Stimulated activated CD8-positive, alpha-beta memory T cell treated with anti-CD3 and anti-CD28 coated beads, Interleukin-12 subunit alpha, Interleukin-12 subunit beta, amount 100 ng/mL, for 24 hours (primary cell): ENCODE data around the gene SPATA16.
"Not testable (repeated sequence)": the region's sequence is repeated elsewhere in the genome, so short reads cannot be mapped to it uniquely, and the experiment has no call there.

Source experiments
- DNase-seq: peaks from one replicate; pipeline ENCODE4 v3.0.0-alpha.2; 2020; ENCODE audit errors: extremely low read depth

The SPATA16 gene

DNA sequence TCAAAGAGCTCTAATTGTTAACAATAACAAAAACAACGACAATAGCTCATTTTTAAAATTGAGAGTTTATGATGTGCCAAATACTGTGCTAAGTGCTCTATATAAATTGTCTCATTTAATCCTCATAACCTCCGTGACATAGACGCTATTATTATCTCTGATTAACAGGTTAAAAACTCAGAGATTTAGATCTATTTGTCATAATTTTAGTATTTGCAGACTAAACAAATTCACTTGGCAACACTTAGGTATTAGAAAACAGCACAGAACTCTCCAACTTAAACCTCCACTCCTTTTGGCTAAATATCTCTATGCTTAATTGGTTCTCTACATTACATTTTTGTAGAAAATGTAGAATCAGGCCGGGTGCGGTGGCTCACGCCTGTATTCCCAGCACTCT lies 136.4 kb downstream of the SPATA16 start:
- DNase-seq, result no peak

DNA sequence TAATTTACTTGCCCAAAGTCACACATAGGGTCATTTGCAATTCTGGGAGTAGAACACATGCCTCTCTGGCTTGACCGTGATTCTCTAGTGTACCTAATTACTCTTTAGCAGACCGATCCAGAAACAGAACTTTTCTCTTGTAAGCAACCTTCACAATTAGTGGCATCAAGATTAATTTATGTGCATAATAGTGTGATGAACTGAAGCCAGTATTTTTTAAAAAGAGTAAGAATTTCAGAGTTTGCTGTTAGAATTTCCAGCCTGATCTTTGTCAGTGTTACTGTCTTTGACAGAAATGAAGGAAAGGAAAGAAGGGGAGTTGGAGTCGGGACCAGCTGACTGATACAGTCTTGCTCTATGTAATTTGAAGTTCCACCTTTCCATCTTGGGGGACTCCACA lies 137.1 kb downstream of the SPATA16 start:
- DNase-seq, result no peak

DNA sequence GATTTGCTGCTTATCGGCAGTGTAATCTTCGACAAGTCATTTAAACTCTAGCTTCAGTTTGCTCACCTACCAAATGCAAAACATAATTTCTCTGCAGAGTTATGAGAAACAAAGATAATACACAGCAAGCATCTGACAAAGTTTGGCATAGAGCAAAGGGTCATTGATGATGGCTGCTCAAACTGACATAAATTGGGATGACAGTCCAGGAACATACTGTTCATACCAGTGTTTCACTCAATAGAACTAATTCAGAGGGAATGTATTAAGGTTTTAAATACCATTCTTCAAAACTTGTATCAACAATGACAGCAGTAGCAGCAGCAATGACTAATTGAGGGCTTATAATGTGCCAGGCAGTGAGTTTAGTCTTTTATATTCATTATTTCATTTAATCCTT lies 137.6 kb downstream of the SPATA16 start:
- DNase-seq, result no peak

DNA sequence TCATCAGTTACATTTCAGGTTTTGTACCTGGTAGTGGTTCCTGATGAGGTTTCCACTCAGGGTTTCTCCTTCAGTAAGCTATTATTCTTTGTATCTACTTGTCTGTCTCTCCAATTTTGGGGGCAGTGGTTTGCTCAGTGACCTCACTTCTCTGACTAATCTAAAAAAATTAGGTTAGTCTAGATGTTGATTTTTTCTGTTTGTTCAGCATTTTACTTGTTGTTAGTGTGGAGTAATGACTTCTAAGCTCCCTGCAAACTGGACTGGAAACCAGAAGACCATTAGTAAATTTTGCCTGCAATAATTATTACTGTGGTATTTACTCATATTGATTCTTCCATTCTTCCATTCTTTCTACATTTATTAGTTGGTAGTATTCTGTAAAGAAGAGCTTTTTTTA lies 139.4 kb downstream of the SPATA16 start:
- no peak for DNase-seq

DNA sequence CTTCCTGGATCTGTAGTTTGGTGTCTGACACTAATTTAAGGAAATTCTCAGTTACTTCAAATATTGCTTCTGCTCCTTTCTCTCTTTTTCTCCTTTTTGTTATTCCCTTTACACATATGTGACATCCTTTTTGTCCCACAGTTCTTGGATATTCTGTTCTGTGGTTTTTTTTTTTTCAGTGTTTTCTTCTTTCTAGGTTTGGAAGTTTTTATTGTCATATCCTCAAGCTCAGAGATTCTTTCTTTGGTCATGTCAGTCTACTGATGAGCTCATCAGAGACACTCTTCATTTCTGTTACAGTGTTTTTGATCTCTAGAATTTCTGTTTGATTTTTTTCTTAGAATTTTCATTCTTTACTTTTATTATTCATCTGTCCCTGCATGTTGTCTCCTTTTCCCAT lies 140.5 kb downstream of the SPATA16 start:
- DNase-seq, result no peak

DNA sequence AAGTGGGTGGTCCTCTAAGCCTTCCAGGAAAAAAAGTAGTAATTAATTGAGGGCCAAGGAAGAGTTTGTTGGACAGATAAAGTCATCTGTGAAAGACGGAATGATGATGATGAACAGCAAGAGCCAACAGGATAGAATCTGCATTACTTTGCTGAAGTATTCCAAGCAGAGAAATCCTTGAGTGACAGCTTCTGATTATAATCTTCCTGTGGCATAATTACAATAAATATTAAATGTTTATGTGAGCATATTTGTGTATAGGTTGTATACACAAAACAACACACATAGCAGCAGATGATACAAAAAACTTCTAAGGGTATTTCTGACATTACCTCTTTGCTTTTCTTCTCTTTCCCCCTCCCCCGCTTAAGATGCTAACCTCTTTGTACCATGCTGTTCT lies 147.6 kb downstream of the SPATA16 start:
- no peak for DNase-seq

DNA sequence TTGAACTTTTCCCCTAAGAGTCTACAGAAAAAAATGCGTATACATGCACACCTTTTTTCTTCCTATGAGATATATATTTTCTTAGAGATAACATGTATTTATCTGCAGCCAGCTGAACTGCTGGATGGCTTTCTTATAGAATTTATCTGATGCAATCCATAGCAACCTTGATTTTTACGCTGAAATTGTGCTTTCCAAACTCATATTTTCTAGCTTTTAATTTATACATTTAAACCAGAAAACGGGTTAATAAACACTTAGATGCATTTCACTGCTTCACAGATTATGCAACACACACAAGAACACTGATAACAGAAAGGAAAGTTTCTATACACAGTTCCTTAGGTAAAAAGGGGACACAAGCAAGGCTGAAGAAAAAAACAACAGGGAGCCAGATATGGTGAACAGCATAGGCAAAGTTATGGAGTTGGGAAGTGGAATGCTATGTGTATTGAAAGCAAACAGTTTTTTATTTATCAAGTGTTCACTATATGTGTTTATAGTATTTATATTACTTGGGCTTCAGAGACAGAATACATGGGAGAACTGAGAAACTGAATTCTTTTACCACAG lies 149.5 kb downstream of the SPATA16 start:
- DNase-seq, result no peak

DNA sequence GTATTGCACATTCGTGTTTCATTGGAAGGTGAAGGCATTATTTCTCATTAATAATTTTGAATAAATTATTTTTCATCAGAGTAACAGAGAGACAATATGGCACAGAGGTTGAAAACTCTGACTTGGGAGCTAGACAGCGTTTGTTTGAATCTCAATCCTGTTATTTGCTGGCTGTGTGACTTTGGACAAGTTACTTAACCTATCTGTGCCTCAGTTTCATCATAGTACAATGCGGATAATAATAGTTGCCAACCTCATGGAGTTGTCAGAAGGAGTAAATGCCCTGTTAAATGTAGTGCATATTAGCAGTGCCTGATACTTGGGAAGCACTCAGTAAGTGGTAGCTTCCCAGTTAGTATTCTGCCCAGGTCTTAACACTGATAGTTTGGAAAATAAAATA lies 151.7 kb downstream of the SPATA16 start:
- no peak for DNase-seq

DNA sequence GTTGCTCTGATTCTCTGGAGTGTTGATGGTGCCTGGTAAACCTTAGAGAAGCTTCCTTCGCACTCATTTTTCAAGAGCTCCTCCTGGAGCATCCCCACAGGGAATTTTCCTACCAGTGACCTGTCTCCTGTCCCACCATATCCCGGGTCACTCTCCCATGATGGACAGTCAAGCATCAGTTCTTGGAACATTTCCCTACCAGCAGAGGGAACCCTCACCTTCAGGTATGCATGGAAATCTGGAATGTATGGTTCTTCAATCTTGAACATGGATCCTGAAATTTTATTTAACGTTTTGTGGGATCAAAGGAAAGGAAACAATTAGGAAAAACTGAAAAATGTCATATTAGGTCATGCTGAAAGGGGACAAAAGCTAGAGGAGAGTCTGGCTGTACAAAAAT lies 153.8 kb downstream of the SPATA16 start:
- no peak for DNase-seq

DNA sequence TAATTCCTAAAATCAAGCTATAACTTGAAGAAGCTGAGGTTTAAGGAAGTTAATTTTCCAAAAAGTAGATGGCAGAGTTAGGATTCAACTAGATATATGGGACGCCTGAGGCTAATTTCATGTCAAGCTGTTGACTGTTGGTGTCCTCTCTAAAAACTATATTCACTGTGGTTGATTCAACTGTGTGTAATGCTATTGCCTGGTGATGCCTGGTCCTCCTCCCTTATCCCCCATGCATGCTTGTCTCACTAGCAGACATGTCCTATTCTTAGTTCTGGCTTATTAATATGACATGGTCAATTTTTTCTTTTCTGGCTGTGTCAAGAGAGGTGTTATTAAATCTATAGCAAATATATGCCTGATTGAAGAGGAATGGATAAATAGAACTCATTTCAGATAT lies 156.1 kb downstream of the SPATA16 start:
- no peak for DNase-seq

DNA sequence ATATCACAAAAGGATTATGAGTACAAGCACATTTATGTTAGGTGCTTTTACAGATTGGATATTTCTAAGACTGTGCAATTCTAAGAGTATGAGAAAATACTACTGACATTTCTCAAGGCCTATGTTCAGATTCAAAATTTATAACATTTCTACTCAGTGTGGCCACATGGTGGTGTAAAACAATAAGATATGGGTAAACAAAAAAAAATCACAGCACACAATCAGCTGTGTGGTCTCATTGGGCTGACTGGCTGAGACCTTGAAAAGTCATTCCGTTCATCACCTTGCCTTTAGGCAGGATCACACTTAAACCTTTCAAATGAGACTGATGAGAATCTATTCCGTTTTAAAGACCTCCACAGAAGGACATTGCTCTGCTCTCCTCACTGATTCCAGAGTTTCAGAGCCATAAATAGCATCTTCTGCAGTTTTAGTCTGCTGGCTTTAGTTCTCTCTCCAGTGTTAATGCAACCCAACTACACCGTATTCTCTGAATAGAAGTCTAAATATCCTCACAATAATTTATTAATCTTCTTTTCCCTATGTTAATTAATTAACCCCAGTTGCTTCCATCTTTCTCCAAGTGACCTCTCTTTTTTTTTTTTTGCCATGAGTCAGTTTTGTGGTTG lies 158.2 kb downstream of the SPATA16 start:
- DNase-seq, result no peak

DNA sequence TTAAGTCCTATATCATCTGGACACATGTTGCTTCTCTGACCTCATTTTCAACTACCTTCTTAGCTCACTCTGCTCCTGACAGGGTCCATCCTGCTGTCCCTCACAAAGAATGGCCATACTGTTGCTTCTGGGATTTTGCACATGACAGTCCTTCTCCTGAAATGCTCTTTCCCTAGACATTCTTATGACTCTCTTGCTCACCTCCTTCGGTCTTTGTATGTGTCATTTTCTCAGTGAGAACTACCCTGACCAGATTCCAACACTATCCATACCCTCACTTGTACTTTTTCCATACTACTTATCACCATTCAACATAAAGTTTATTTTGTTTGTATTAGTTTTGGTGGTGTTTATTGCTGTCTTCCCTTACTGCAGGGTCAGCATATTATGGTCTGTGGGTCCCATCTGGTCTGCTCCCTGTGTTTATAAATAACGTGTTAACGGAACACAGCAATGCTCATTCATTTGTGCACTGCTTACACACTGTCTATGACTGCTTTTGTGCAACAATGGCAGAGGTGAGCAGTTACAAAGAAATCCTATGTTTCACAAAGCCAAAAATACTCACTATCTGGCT lies 159.5 kb downstream of the SPATA16 start:
- no peak for DNase-seq

DNA sequence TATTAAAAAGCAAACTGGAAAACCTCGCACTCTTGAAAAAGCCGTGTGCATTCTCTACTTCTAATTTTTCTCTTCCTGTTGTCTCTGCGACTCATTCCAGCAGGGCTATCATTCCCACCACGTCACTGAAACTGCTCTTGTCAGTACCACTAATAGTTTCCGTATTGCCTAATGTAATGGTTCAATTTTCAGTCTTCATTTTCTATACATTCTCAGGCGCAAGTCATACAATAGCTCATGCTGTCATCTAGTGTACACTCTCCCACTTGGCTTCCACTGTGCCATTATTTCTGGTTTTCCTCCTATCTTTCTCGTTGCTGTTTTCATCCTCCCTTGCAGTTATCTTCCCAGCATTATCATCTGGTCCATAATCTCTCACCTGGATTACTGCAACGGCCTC lies 160.2 kb downstream of the SPATA16 start:
- no peak for DNase-seq

DNA sequence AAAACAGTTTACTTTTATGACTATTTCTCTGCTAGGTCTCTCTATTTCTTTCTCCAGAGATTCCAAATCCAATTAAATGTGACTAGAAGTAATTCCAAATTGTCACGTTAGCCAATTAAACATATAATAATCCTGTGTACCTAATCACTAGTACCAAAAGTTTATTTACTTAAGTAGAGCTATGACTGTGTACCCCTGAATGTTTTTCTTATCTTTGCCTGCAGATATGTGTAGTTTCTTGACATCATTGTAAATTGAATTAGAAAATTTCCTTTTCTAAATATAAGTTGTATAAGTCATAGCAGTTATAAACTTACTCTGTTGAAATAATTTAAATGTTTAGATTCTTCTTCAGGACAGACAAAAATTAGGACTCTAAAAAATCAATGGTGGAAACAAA lies 163.3 kb downstream of the SPATA16 start:
- DNase-seq, result no peak

DNA sequence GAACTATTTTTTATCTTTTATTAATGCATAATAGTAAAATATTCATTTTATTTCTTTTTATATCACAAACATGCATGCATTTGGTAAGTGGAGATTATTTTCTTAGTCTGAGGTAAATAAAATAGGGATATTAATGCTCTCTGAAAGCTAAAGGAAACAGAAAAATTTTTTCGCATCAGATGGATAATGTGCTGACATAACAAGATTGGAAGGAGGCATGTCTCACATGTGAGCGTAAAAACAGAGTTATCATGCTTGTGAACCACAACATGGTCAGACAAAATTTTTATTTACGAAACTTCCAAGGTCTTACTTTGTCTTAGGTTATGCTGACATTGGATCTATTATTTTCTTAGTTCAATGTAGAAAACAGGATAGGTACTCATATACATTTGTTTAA lies 166.1 kb downstream of the SPATA16 start:
- DNase-seq, result no peak

DNA sequence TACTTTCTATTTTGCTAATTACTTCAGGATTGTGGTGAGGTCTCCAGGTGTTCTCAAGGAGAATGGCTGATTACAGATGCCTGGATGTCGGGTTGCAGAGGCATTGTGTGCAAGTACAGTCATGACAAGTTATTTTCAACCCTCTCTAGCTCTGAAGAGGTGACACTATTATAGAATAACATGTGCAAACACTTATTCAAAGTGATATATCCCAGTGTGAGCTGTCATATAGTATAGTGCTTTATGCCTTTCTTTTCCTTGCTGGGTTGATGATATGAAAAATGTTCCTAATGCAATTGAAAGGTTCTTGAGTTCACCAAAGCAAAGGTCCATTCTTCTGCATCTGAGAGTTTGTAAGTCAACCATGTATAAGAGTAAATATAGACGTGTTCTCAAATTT lies 167.2 kb downstream of the SPATA16 start:
- DNase-seq, result no peak

DNA sequence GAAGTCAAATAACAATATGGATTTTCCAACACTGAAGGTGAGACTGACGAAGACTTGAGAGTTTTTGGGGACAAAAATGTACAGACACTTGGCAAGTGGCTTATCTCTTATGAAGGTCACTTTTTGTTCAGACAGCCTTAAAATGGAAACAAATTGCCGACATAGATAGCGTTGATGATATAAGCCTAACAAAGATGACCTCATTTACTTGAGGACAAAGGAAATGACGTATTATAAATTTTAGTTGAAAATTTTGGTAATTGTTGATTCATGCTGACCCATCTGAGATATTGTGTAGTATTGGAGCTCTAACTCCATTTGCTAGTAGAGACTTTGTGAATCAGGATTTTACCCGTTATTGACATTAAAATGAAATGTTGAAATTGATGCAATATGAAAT lies 168.3 kb downstream of the SPATA16 start:
- no peak for DNase-seq

DNA sequence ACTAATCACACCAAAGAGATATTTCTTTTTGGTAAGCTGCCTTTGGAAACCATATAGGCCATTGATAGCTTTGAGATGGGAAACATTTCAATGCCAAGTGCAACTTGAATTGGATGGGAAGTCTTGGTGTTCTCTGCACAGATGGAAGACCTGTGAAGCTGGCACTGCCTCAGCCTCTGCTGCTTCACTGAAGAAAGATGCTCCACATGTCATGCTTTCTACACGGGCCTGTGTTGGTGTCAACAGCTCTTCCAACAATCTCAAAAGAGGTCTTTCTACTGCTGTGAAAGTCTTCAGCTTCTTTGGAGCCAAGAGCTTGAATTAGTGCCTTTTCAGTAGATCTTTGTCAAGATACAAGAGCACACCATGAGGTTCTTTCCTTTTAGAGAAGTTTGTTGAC lies 169.0 kb downstream of the SPATA16 start:
- no peak for DNase-seq

DNA sequence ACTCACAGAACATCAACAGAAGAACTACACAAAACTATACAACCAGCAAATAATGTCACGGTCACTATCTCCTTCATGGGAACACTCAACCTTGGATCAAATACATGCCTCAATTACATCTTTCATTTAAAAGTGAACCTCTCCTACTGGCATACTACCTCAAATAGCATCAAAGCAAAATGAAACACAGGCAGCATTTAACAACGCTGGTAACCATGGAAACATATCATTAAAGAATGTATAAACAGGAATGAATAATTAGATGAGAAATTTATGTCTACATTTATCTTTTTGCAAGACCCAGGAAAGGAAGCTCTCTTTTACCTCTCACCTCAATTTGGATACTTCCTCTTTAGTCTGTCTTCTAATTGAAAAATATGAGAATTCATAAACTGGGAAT lies 172.4 kb downstream of the SPATA16 start:
- no peak for DNase-seq

DNA sequence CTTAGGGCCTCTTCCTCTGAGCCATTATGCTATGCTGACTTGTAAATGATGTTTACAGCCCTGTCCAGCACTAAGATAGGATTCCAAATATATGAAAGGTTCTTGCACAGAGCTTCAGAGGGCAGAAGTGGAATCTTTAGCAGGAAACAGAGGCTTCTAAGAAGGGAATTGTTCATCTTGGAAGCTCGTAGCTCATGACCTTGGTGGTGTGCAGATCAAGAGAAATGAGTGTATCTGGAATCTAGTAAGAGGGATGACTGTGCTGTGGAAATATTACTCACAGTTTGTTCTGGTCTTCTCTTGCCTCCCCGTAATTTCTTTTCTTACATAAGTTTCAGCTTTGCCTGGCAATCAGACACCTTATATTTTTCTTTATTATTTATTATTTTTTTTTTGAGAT lies 175.8 kb downstream of the SPATA16 start:
- no peak for DNase-seq

DNA sequence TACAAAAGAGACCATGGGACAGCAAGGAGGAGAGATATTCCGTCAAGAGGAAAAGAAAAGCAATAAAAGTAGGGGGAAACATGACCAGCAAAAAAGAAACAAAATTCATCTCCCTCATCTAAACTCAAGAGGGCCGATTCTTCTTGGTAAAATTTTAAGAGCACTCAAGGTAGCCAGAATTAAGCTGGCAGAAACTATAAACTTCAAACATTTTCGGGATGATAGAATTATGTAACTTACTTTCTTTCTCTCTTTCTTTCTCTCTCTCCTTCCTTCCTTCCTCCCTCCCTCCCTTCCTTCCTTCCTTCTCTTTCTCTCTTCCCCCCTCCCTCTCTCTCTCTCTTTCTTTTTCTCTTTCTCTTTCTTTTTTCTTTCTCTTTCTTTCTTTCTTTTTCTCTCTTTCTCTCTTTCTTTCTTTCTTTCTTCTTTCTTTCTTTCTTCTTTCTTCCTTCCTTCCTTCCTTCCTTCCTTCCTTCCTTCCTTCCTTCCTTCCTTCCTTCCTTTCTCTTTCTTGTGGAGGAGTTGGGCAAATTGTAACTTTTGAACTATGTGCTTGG lies 180.3 kb downstream of the SPATA16 start:
- DNase-seq, result not testable (repeated sequence)

DNA sequence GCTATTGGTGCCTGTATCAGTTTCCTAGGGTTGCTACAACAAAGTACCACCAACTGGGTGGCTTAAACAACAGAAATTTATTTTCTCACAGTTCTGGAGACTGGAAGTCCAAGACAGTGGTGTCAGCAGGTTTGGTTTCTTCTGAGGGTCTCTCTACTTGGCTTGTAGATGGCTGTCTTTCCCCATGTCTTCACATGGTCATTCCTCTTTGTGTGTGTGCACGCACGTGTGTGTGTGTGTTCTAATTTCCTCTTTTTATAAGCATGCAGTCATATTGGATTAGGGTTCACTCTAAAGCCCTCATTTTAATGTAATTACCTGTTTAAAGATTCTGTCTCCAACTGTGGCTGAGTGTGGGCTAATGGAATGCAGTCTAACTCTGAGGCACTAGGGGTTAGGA lies 182.5 kb downstream of the SPATA16 start:
- no peak for DNase-seq

DNA sequence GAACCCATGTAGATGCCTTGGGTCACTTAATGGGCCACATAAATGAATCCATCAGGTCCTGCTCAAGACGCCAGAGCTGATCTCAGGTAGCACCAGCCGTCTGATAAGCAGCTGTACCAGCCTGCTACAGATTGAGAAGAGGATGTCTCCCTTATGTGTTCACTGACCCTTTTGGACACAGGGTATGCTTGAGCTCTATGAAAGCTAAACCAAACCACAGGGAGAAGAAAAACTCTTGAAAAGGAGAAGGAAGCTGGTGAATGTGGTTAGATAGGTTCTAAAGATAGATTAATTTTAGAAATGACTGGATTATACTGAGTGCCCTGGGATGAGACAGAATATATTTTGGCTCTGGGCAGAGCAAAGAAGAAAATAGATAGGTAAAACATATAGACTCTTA lies 187.5 kb downstream of the SPATA16 start:
- DNase-seq, result no peak

DNA sequence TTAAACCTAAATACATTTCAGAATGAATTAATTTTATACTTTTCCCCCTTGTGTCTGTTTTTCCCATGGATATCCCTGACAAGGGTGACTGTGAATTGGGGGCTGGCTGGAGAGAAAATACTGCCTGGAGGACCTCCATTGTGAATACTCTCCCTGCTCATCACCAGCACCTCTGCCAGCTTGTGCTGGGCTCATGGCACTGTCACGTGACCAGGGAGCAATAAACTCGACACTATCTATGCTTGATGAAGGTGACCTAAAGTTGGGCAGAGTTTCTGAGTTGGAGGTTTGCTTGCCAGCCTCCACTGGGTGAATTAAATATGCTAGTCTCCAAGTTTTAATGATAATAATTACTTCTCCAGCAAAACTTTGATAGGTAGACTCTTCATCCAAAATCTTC lies 189.5 kb downstream of the SPATA16 start:
- DNase-seq, result no peak
